ENCODE measurements around the gene NID1.

GRCh38 chr1:236018885-236019453 lies 45.9 kb downstream of the NID1 start:
- TF ChIP-seq, protein P1, sequence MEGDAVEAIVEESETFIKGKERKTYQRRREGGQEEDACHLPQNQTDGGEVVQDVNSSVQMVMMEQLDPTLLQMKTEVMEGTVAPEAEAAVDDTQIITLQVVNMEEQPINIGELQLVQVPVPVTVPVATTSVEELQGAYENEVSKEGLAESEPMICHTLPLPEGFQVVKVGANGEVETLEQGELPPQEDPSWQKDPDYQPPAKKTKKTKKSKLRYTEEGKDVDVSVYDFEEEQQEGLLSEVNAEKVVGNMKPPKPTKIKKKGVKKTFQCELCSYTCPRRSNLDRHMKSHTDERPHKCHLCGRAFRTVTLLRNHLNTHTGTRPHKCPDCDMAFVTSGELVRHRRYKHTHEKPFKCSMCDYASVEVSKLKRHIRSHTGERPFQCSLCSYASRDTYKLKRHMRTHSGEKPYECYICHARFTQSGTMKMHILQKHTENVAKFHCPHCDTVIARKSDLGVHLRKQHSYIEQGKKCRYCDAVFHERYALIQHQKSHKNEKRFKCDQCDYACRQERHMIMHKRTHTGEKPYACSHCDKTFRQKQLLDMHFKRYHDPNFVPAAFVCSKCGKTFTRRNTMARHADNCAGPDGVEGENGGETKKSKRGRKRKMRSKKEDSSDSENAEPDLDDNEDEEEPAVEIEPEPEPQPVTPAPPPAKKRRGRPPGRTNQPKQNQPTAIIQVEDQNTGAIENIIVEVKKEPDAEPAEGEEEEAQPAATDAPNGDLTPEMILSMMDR (IDR thresholded peaks at IDR 0.05), result no peak
- TF ChIP-seq POLR2A (IDR thresholded peaks at IDR 0.05), result no peak
- peak; percentile 75 for TF ChIP-seq POLR2AphosphoS5 (IDR thresholded peaks at IDR 0.05)
- peak; percentile 73 for TF ChIP-seq EP300 (IDR thresholded peaks at IDR 0.05)

All from gastroesophageal sphincter (tissue), 3 donors.